SK-N-SH treated with all-trans-retinoic acid at 6 μM for 48 hours (cell line): ENCODE data around the gene TIAM1.

Experiments used
- ATAC-seq: fragments of 200-7000 bp; cut with Tn5 transposase; 3 replicates; pipeline ENCODE4 v1.9.1; 2020; ENCODE audit warnings: mild to moderate bottlenecking, moderate library complexity
- ARNTL ChIP-seq: fragments of 450-650 bp; formaldehyde crosslinking; IDR thresholded peaks from 2 replicates; pipeline ENCODE4 v1.5.0; 2020; ENCODE audit warnings: low read depth, mild to moderate bottlenecking, moderate library complexity, borderline replicate concordance
- BACH2 ChIP-seq: fragments of 250-450 bp; sonication (Bioruptor Pico); IDR thresholded peaks from 2 replicates; pipeline ENCODE4 v1.9.0; 2021; ENCODE audit warnings: mild to moderate bottlenecking, borderline replicate concordance
- CREB5 ChIP-seq: fragments of 250-450 bp; sonication (Bioruptor Pico); IDR thresholded peaks from 2 replicates; pipeline ENCODE4 v1.5.1; 2020; ENCODE audit warnings: low read depth, mild to moderate bottlenecking, moderate library complexity
- CSDC2 ChIP-seq: fragments of 250-450 bp; sonication (Bioruptor Pico); IDR thresholded peaks from 2 replicates; pipeline ENCODE4 v1.5.0; 2020; ENCODE audit warnings: mild to moderate bottlenecking, moderate library complexity
- CSRNP3 ChIP-seq: fragments of 250-450 bp; sonication (Bioruptor Pico); IDR thresholded peaks from 2 replicates; pipeline ENCODE4 v1.5.1; 2021; ENCODE audit warnings: mild to moderate bottlenecking, moderate library complexity
- ESRRG ChIP-seq: fragments of 250-450 bp; sonication (Bioruptor Pico); IDR thresholded peaks from 2 replicates; pipeline ENCODE4 v1.6.1; 2021; ENCODE audit warnings: mild to moderate bottlenecking
- GLIS3 ChIP-seq: fragments of 250-450 bp; sonication (Bioruptor Pico); IDR thresholded peaks from 2 replicates; pipeline ENCODE4 v1.5.0; 2020; ENCODE audit warnings: mild to moderate bottlenecking, moderate library complexity
- ISL1 ChIP-seq: fragments of 250-450 bp; sonication (Bioruptor Pico); IDR thresholded peaks from 2 replicates; pipeline ENCODE4 v2.1.2; 2022; ENCODE audit warnings: mild to moderate bottlenecking, moderate library complexity
- OSR1 ChIP-seq: fragments of 250-450 bp; sonication (Bioruptor Pico); IDR thresholded peaks from 2 replicates; pipeline ENCODE4 v1.8.0; 2022; ENCODE audit warnings: moderate library complexity, mild to moderate bottlenecking, inconsistent platforms
- PATZ1 ChIP-seq: fragments of 250-450 bp; sonication (Bioruptor Pico); IDR thresholded peaks from 2 replicates; pipeline ENCODE4 v1.8.0; 2020; ENCODE audit warnings: mild to moderate bottlenecking, moderate library complexity, borderline replicate concordance
- POU6F1 ChIP-seq: fragments of 250-450 bp; sonication (Bioruptor Pico); IDR thresholded peaks from 2 replicates; pipeline ENCODE4 v1.8.0; 2021; ENCODE audit warnings: low read depth, mild to moderate bottlenecking, moderate library complexity, borderline replicate concordance
- RARB ChIP-seq: fragments of 250-450 bp; sonication (Bioruptor Pico); IDR thresholded peaks from 2 replicates; pipeline ENCODE4 v1.8.0; 2021; ENCODE audit warnings: mild to moderate bottlenecking, moderate library complexity
- SNAI2 ChIP-seq: fragments of 250-450 bp; sonication (Bioruptor Pico); IDR thresholded peaks from 2 replicates; pipeline ENCODE4 v1.5.0; 2020; ENCODE audit warnings: mild to moderate bottlenecking, moderate library complexity
- TCF4 ChIP-seq: fragments of 250-450 bp; sonication (Bioruptor Pico); IDR thresholded peaks from 2 replicates; pipeline ENCODE4 v1.8.0; 2021; ENCODE audit warnings: mild to moderate bottlenecking, moderate library complexity, borderline replicate concordance
- TOX ChIP-seq: fragments of 250-450 bp; sonication (Bioruptor Pico); IDR thresholded peaks from 2 replicates; pipeline ENCODE4 v1.8.0; 2021; ENCODE audit warnings: mild to moderate bottlenecking, moderate library complexity, borderline replicate concordance
- ZC3H10 ChIP-seq: fragments of 250-450 bp; sonication (Bioruptor Pico); IDR thresholded peaks from 2 replicates; pipeline ENCODE4 v1.5.1; 2021; ENCODE audit warnings: mild to moderate bottlenecking, moderate library complexity
- ZFP3 ChIP-seq: fragments of 250-450 bp; sonication (Bioruptor Pico); IDR thresholded peaks from 2 replicates; pipeline ENCODE4 v1.5.0; 2020; ENCODE audit warnings: mild to moderate bottlenecking, moderate library complexity
- ZNF565 ChIP-seq: fragments of 450-650 bp; formaldehyde crosslinking; conservative IDR thresholded peaks from 2 replicates; pipeline ENCODE4 v1.5.0; 2020; ENCODE audit warnings: low read depth, mild to moderate bottlenecking, moderate library complexity
- ZNF70 ChIP-seq: fragments of 450-650 bp; formaldehyde crosslinking; IDR thresholded peaks from 2 replicates; pipeline ENCODE4 v1.5.0; 2020; ENCODE audit warnings: mild to moderate bottlenecking, moderate library complexity
- ZNF8 ChIP-seq: fragments of 450-650 bp; formaldehyde crosslinking; IDR thresholded peaks from 2 replicates; pipeline ENCODE4 v1.5.0; 2020; ENCODE audit warnings: mild to moderate bottlenecking, moderate library complexity
- TF ChIP-seq, protein P1 (sequence below): fragments of 250-450 bp; sonication (Bioruptor Pico); IDR thresholded peaks from 2 replicates; pipeline ENCODE4 v1.5.0; 2020; ENCODE audit warnings: mild to moderate bottlenecking, moderate library complexity

The TIAM1 gene

DNA sequence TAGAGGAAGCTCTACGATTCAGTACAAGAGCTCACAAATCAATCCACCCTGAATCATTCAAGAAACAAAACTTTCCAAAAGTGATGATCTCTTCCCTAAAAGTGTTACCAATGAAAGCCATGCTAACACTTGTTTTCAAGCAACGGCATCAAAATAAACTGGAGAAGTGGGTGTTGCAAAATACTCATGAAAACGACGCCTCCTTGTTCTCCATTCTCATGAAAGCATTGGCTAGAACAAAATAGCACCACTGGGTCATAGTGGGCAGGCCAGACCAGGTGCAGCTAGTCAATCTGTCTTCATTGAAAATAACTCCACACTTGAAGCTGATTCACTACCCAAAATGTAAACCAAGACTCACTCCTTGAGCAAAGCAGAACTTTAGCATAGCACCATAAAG, 4.3 kb downstream of the TIAM1 start (continued):
- TF ChIP-seq PATZ1 (CRISPR knock-in tag) (no peak), RARB (CRISPR knock-in tag) (no peak), GLIS3 (no peak), CSDC2 (no peak), TOX (CRISPR knock-in tag) (no peak)

GRCh38 chr21:31338908-31339368, 5.1 kb downstream of the TIAM1 start:
- TF ChIP-seq ZNF565 (no peak), CSDC2 (no peak), ZFP3 (CRISPR knock-in tag) (no peak), BACH2 (CRISPR knock-in tag) (no peak), ZNF70 (CRISPR knock-in tag) (no peak), ESRRG (no peak), CSRNP3 (CRISPR knock-in tag) (no peak), ARNTL (CRISPR knock-in tag) (no peak), OSR1 (CRISPR knock-in tag) (no peak), SNAI2 (no peak), POU6F1 (CRISPR knock-in tag) (no peak), ISL1 (CRISPR knock-in tag) (no peak), GLIS3 (no peak)
- TF ChIP-seq, protein P1, sequence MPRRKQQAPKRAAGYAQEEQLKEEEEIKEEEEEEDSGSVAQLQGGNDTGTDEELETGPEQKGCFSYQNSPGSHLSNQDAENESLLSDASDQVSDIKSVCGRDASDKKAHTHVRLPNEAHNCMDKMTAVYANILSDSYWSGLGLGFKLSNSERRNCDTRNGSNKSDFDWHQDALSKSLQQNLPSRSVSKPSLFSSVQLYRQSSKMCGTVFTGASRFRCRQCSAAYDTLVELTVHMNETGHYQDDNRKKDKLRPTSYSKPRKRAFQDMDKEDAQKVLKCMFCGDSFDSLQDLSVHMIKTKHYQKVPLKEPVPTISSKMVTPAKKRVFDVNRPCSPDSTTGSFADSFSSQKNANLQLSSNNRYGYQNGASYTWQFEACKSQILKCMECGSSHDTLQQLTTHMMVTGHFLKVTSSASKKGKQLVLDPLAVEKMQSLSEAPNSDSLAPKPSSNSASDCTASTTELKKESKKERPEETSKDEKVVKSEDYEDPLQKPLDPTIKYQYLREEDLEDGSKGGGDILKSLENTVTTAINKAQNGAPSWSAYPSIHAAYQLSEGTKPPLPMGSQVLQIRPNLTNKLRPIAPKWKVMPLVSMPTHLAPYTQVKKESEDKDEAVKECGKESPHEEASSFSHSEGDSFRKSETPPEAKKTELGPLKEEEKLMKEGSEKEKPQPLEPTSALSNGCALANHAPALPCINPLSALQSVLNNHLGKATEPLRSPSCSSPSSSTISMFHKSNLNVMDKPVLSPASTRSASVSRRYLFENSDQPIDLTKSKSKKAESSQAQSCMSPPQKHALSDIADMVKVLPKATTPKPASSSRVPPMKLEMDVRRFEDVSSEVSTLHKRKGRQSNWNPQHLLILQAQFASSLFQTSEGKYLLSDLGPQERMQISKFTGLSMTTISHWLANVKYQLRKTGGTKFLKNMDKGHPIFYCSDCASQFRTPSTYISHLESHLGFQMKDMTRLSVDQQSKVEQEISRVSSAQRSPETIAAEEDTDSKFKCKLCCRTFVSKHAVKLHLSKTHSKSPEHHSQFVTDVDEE (CRISPR knock-in tag): no peak
- no peak for ATAC-seq

- ATAC-seq: no peak
- TF ChIP-seq ZNF70 (CRISPR knock-in tag) (no peak), CREB5 (CRISPR knock-in tag) (no peak), SNAI2 (no peak), PATZ1 (CRISPR knock-in tag) (no peak), TCF4 (CRISPR knock-in tag) (no peak), ZNF565 (no peak), CSRNP3 (CRISPR knock-in tag) (no peak), ZNF8 (CRISPR knock-in tag) (no peak), ZC3H10 (no peak), OSR1 (CRISPR knock-in tag) (no peak)
Observed at GRCh38 chr21:31337996-31338907, 5.8 kb downstream of the TIAM1 start.
